ENCODE data around the gene GAB1.

- TF ChIP-seq POLR2A (IDR thresholded peaks at IDR 0.05) (no peak), POLR2AphosphoS5 (IDR thresholded peaks at IDR 0.05; ENCODE audit: insufficient read depth in 1 of 2, low read depth in 1 of 2) (no peak)
- TF ChIP-seq, protein P1, sequence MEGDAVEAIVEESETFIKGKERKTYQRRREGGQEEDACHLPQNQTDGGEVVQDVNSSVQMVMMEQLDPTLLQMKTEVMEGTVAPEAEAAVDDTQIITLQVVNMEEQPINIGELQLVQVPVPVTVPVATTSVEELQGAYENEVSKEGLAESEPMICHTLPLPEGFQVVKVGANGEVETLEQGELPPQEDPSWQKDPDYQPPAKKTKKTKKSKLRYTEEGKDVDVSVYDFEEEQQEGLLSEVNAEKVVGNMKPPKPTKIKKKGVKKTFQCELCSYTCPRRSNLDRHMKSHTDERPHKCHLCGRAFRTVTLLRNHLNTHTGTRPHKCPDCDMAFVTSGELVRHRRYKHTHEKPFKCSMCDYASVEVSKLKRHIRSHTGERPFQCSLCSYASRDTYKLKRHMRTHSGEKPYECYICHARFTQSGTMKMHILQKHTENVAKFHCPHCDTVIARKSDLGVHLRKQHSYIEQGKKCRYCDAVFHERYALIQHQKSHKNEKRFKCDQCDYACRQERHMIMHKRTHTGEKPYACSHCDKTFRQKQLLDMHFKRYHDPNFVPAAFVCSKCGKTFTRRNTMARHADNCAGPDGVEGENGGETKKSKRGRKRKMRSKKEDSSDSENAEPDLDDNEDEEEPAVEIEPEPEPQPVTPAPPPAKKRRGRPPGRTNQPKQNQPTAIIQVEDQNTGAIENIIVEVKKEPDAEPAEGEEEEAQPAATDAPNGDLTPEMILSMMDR (IDR thresholded peaks at IDR 0.05) = no peak
Measured at GRCh38 chr4:143438710-143439109, 102.0 kb downstream of the GAB1 start.

All from vagina (tissue), 2 donors.